ENCODE data around the gene ABCD3. TPM values are rescaled to one million over a fixed set of nuclear protein-coding genes. Genes with fewer than 3 reads are reported as not detected.

ABCD3 gene
- total RNA-seq, 1 experiment from 2014 or later, result 48.8 TPM

DNA sequence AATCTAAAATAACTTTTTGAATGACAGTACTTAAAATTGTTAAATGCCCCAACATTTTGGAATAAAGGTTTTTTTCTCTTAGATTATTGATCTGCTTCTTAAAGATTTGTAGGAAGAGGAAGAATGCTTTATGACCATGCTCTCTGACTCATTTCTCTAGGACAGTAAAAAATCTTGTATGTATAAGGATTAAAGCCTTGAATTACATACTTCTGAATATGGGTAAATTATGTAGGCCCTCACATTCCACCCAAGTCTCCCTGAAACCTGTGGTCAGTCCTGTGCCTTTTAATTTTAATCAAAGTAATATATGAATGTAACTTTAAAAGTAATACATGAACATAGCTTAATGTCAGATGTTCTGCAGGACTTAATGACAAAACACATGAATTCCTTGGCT is 50.5 kb downstream of the ABCD3 start:
- Histone ChIP-seq H3K9ac (ENCODE audit: low read length) (no peak overlapping the region), H3K27me3 (ENCODE audit: insufficient read depth, low read length) (no peaks in the 10 kb centered on the region), H3K4me3 (replicated peaks in 1 of 2; ENCODE audit: low read depth in 1 of 2, low read length in 2 of 2) (no peak overlapping the region), H3K79me2 (ENCODE audit: insufficient read depth, low read length) (no peaks in the 10 kb centered on the region), H3K9me3 (ENCODE audit: control insufficient read depth in 1 of 2, insufficient read depth in 1 of 2, low read depth in 1 of 2, low read length in 2 of 2) (no peaks in the 10 kb centered on the region), H2AFZ (ENCODE audit: low read depth, low read length, poor library complexity, severe bottlenecking) (no peak overlapping the region), H3K27ac (ENCODE audit: low read depth, low read length) (no peak overlapping the region), H3K9me2 (ENCODE audit: insufficient read depth) (no peaks in the 10 kb centered on the region), H3K4me1 (ENCODE audit: control insufficient read depth in 1 of 2, insufficient read depth in 2 of 2, low read length in 2 of 2) (no peaks in the 10 kb centered on the region), H3K36me3 (ENCODE audit: control insufficient read depth in 1 of 2, insufficient read depth in 2 of 2, low read length in 2 of 2) (peaks cover 0 to 5% of the 10 kb centered on the region in 2 experiments; a peak in 2 of 4 replicates), H4K20me1 (ENCODE audit: insufficient read depth) (no peaks in the 10 kb centered on the region), H3K4me2 (ENCODE audit: low read length) (no peak overlapping the region)
- TF ChIP-seq POLR2AphosphoS5 (IDR thresholded peaks at IDR 0.05; ENCODE audit: low read depth, low read length) (no peak), SIN3A (IDR thresholded peaks at IDR 0.05; ENCODE audit: low read depth) (no peak), SRF (IDR thresholded peaks at IDR 0.05; ENCODE audit: low read depth) (no peak), YY1 (IDR thresholded peaks at IDR 0.05; ENCODE audit: extremely low read depth, insufficient replicate concordance, low read depth, low read length) (no peak), EZH2phosphoT487 (IDR thresholded peaks at IDR 0.05; ENCODE audit: borderline replicate concordance) (no peak), CBX3 (IDR thresholded peaks at IDR 0.05; ENCODE audit: low read depth) (no peak), JUND (IDR thresholded peaks at IDR 0.05) (no peak), TCF7L2 (IDR thresholded peaks at IDR 0.05; ENCODE audit: borderline replicate concordance, extremely low read depth, insufficient read depth, insufficient read length) (no peak), SP1 (IDR thresholded peaks at IDR 0.05; ENCODE audit: low read depth) (no peak), REST (IDR thresholded peaks at IDR 0.05; ENCODE audit: low read depth) (no peak), POLR2A (IDR thresholded peaks at IDR 0.05; ENCODE audit: borderline replicate concordance, extremely low read depth, insufficient read depth, insufficient read length) (no peak), RAD21 (IDR thresholded peaks at IDR 0.05; ENCODE audit: low read depth) (no peak), ZNF274 (IDR thresholded peaks at IDR 0.05; ENCODE audit: low read depth, low read length) (no peak), CEBPB (IDR thresholded peaks at IDR 0.05; ENCODE audit: low read depth) (no peak), ZFX (IDR thresholded peaks at IDR 0.05) (no peak), ATF3 (IDR thresholded peaks at IDR 0.05) (no peak)
- TF ChIP-seq, protein P1, sequence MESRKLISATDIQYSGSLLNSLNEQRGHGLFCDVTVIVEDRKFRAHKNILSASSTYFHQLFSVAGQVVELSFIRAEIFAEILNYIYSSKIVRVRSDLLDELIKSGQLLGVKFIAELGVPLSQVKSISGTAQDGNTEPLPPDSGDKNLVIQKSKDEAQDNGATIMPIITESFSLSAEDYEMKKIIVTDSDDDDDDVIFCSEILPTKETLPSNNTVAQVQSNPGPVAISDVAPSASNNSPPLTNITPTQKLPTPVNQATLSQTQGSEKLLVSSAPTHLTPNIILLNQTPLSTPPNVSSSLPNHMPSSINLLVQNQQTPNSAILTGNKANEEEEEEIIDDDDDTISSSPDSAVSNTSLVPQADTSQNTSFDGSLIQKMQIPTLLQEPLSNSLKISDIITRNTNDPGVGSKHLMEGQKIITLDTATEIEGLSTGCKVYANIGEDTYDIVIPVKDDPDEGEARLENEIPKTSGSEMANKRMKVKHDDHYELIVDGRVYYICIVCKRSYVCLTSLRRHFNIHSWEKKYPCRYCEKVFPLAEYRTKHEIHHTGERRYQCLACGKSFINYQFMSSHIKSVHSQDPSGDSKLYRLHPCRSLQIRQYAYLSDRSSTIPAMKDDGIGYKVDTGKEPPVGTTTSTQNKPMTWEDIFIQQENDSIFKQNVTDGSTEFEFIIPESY (IDR thresholded peaks at IDR 0.05; ENCODE audit: extremely low read depth, insufficient replicate concordance, low read length), result no peak
- RAD21 ChIA-PET (ENCODE audit: low non-redundant PET in 1 of 2, low total read pairs in 2 of 2, uncharacterized antibody in 2 of 2, unreplicated experiment in 2 of 2), result no interaction called here
- POLR2A ChIA-PET, result no interaction called here
- BruUV-seq (replicated peaks), result no TSS peak
- CTCF ChIA-PET, result interaction anchor here (1.0 to 5.0 kb wide), 3 partner anchors 13 to 429 kb away, joined by 3 to 32 read pairs (median 6); no protein-coding TSS in a partner anchor
- ATAC-seq (no peak), DNase-seq (ENCODE audit: low read depth, low spot score) (no peak)
- intact Hi-C loops (cut with micrococcal nuclease), result loop anchor here (10.0 kb wide), 1 partner anchor 74 kb away; no protein-coding TSS in a partner anchor
